GM12873 (cell line): ENCODE measurements around the gene FBXO48.

Experiments
- CTCF ChIP-seq: IDR thresholded peaks from 2 replicates; pipeline ENCODE4 v1.5.1; 2012; ENCODE audit warnings: low read depth, mild to moderate bottlenecking, moderate library complexity, low read length, control low read depth; ENCODE audit not compliant: insufficient read depth; ENCODE audit errors: missing control alignments

FBXO48 gene

GRCh38 chr2:68482296-68482820, 15.3 kb upstream of the FBXO48 start:
- no peak for TF ChIP-seq CTCF

GRCh38 chr2:68478688-68479087, 11.6 kb upstream of the FBXO48 start:
- TF ChIP-seq CTCF: no peak

GRCh38 chr2:68476454-68476853, 9.4 kb upstream of the FBXO48 start:
- no peak for TF ChIP-seq CTCF

- TF ChIP-seq CTCF: no peak
Observed at GRCh38 chr2:68475576-68475975, 8.5 kb upstream of the FBXO48 start.

- no peak for TF ChIP-seq CTCF
Observed at GRCh38 chr2:68475110-68475509, 8.0 kb upstream of the FBXO48 start.

GRCh38 chr2:68472796-68473414, 5.8 kb upstream of the FBXO48 start:
- no peak for TF ChIP-seq CTCF

- no peak for TF ChIP-seq CTCF
Observed at GRCh38 chr2:68471385-68471784, 4.3 kb upstream of the FBXO48 start.
